Fibroblast of gingiva (primary cell): Measurements from ENCODE around the gene WDR7.

Experiments used
- DNase-seq: peaks from one replicate; pipeline ENCODE4 v3.0.0-alpha.2; 2011; ENCODE audit warnings: low read depth

Gene WDR7

GRCh38 chr18:57081899-57082298 is 430.7 kb downstream of the WDR7 start:
- DNase-seq = no peak

- no peak for DNase-seq
These were observed 432.3 kb downstream of the WDR7 start for GRCh38 chr18:57083485-57083884.

- DNase-seq = no peak
These were observed 433.4 kb downstream of the WDR7 start for GRCh38 chr18:57084331-57085271.

- DNase-seq = no peak
These were observed 434.2 kb downstream of the WDR7 start for GRCh38 chr18:57085371-57085770.

GRCh38 chr18:57086163-57086562 is 435.0 kb downstream of the WDR7 start:
- DNase-seq = no peak
